ENCODE results near the gene NHLH2.

The NHLH2 gene

DNA sequence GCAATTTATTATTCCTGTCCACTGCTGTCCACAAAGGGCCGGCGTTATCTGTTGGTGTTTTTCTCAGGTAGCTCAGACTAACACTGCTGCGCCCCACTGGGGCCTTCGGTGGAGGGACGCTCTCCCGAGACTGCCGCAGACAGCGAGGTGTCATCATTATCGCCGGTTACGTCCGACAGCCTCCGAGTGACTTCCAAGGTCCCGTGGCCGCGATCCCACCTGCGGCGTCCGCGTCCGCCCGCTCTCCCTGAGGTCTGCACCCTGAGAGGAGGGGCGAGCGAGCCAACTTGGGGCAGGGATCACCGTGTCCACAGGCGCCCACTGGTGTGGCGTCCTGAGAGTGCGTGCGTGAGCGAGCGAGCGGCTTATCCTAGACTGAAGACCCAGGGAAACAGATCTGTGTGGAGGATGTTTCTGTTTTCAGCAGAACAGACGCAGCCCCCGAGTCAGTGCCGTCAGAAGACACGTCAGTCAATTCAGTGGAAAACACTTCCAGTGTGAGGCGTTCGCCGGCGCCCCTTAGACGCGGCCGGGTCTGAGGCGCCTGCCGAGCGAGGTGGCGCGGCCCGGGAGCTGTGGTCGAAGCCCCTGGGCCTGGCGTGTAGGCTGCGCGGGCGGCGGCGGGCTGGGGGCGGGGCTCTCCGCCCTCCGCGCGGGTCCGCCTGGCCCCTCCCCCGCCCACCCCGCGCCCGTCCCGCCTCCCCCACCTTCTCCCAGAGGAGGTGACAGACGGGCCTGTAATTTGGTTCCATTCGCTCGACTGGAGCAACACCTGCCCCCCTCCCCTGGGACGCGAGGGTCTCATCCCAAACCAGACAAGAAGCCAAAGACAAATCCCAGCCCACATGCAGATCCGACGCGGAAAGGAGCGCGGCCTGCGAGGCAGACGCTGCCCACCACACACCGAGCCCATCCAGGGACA lies 12.6 kb downstream of the NHLH2 start:
- DNase-seq (ENCODE audit: extremely low spot score), result no peak
- CTCF ChIA-PET, result interaction anchor here (1.0 kb wide), 1 partner anchor 21 kb away, joined by 4 read pairs; no protein-coding TSS in a partner anchor
- no peak for TF ChIP-seq ELF4 (IDR thresholded peaks at IDR 0.05)
- no peak for TF ChIP-seq SP1 (IDR thresholded peaks at IDR 0.05)
- TF ChIP-seq SUZ12 (IDR thresholded peaks at IDR 0.05), result no peak
- no peak for TF ChIP-seq LEF1 (IDR thresholded peaks at IDR 0.05; ENCODE audit: borderline replicate concordance)
- TF ChIP-seq CTBP1 (IDR thresholded peaks at IDR 0.05; ENCODE audit: borderline replicate concordance), result no peak
- TF ChIP-seq BHLHE40 (IDR thresholded peaks at IDR 0.05; ENCODE audit: borderline replicate concordance), result no peak
- TF ChIP-seq NFRKB (IDR thresholded peaks at IDR 0.05), result no peak
- TF ChIP-seq FOXM1 (IDR thresholded peaks at IDR 0.05; ENCODE audit: borderline replicate concordance), result no peak
- TF ChIP-seq FOXK2 (IDR thresholded peaks at IDR 0.05), result no peak
- TF ChIP-seq ARNT (IDR thresholded peaks at IDR 0.05), result no peak
- TF ChIP-seq L3MBTL2 (conservative IDR thresholded peaks at IDR 0.05), result no peak
- no peak for TF ChIP-seq PKNOX1 (IDR thresholded peaks at IDR 0.05)
- no peak for TF ChIP-seq FOXA1 (IDR thresholded peaks at IDR 0.05)
- TF ChIP-seq HDGF (IDR thresholded peaks at IDR 0.05; ENCODE audit: borderline replicate concordance), result no peak
- no peak for TF ChIP-seq TARDBP (IDR thresholded peaks at IDR 0.05)
- TF ChIP-seq ZNF384 (IDR thresholded peaks at IDR 0.05), result no peak
- POLR2A ChIA-PET, result interaction anchor here (1.1 to 1.5 kb wide), 2 partner anchors 9 to 11 kb away, joined by 3 to 4 read pairs; no protein-coding TSS in a partner anchor

GRCh38 chr1:115827452-115828044 lies 13.4 kb downstream of the NHLH2 start:
- ChIA-PET CTCF (interaction anchor here (1.0 to 1.5 kb wide), 2 partner anchors 20 to 22 kb away, joined by 3 to 4 read pairs; no protein-coding TSS in a partner anchor), POLR2A (interaction anchor here (1.1 kb wide), 1 partner anchor 9 kb away, joined by 3 read pairs; no protein-coding TSS in a partner anchor)
- DNase-seq (ENCODE audit: extremely low spot score), result no peak
- TF ChIP-seq FOXM1 (IDR thresholded peaks at IDR 0.05; ENCODE audit: borderline replicate concordance) (no peak), LEF1 (IDR thresholded peaks at IDR 0.05; ENCODE audit: borderline replicate concordance) (no peak), L3MBTL2 (conservative IDR thresholded peaks at IDR 0.05) (no peak), BHLHE40 (IDR thresholded peaks at IDR 0.05; ENCODE audit: borderline replicate concordance) (no peak), HDGF (IDR thresholded peaks at IDR 0.05; ENCODE audit: borderline replicate concordance) (no peak)

DNA sequence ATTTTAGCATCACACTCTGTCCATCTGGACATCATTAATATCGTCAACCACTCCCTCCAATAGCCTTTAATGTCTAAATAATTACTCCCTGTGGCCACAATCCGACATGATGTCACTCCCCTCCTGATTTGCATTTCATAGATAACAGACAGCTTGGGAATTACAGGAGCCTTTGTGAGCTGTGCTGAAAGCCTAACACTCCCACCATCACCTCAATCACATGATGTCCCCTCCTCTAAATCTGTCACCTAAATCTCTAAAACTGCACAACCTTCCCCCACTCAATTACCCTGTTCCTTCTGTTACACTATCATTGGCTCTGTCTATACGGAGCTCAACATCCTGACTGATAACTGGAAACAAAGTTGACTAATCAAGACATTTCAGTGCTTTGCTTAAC lies 14.3 kb downstream of the NHLH2 start:
- no peak for TF ChIP-seq HDGF (IDR thresholded peaks at IDR 0.05; ENCODE audit: borderline replicate concordance)
- TF ChIP-seq ARNT (IDR thresholded peaks at IDR 0.05), result no peak
- TF ChIP-seq PKNOX1 (IDR thresholded peaks at IDR 0.05), result peak; percentile 33; the same call in 1 of the 2 replicates
- ChIA-PET CTCF (interaction anchor here (0.8 to 1.7 kb wide), 4 partner anchors 15 to 21 kb away, joined by 3 to 7 read pairs (median 4); no protein-coding TSS in a partner anchor), POLR2A (no interaction called here)
- no peak for DNase-seq (ENCODE audit: extremely low spot score)

DNA sequence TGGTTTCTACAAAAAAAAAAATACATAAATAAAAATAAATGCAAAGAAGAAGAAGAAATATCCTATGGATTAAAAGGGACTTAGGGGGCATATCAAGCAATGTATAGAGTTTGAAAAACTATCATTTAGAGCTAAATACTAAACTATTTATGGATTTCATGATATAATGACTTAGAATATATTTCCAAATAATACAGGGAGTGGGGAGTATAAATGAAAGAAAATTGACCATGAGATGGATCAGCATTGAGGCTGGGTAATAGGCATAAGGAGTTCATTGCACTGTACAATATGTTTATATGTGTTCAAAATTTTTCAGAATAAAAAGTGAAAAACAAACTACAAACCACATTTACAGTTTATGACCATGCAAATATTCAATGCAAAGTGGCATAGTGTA lies 18.8 kb downstream of the NHLH2 start:
- DNase-seq (ENCODE audit: extremely low spot score), result no peak
- no peak for TF ChIP-seq FOXK2 (IDR thresholded peaks at IDR 0.05)
- TF ChIP-seq BHLHE40 (IDR thresholded peaks at IDR 0.05; ENCODE audit: borderline replicate concordance), result no peak
- ChIA-PET POLR2A (no interaction called here), CTCF (no interaction called here)

DNA sequence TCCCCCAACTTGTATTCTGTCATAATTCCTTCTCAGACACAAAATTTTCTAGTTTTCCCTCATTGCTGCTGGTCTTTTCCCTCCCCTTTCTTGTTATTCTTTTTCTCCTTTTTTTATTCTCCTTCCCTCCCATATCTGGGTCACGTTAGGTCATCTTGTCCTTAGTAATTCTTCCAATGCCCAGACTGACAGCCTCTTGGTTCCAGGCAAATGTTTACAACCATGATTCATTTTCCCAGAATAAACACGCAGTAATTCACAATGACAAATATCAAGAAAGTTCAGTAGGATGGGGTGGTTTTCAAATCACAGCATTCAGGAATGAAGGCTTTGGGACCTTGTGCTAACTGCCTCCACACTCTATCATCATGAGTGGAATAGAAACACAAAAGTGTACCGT lies 25.2 kb downstream of the NHLH2 start:
- no peak for DNase-seq (ENCODE audit: extremely low spot score)
- ChIA-PET POLR2A (no interaction called here), CTCF (no interaction called here)
- TF ChIP-seq NFRKB (IDR thresholded peaks at IDR 0.05) (no peak), ZNF384 (IDR thresholded peaks at IDR 0.05) (no peak), TARDBP (IDR thresholded peaks at IDR 0.05) (no peak), FOXA1 (IDR thresholded peaks at IDR 0.05) (no peak)

- CTCF ChIA-PET, result no interaction called here
- DNase-seq (ENCODE audit: extremely low spot score), result no peak
- TF ChIP-seq FOXA1 (IDR thresholded peaks at IDR 0.05) (no peak), TARDBP (IDR thresholded peaks at IDR 0.05) (no peak), ELF4 (IDR thresholded peaks at IDR 0.05) (no peak), HDGF (IDR thresholded peaks at IDR 0.05; ENCODE audit: borderline replicate concordance) (no peak), L3MBTL2 (conservative IDR thresholded peaks at IDR 0.05) (no peak), ZNF384 (IDR thresholded peaks at IDR 0.05) (no peak)
- POLR2A ChIA-PET, result no interaction called here
Measured at GRCh38 chr1:115814685-115815398, 26.1 kb downstream of the NHLH2 start.

GRCh38 chr1:115813727-115814126 lies 27.2 kb downstream of the NHLH2 start:
- no peak for DNase-seq (ENCODE audit: extremely low spot score)
- POLR2A ChIA-PET, result no interaction called here
- CTCF ChIA-PET, result no interaction called here
- no peak for TF ChIP-seq L3MBTL2 (conservative IDR thresholded peaks at IDR 0.05)
- TF ChIP-seq NFRKB (IDR thresholded peaks at IDR 0.05), result no peak
- no peak for TF ChIP-seq SUZ12 (IDR thresholded peaks at IDR 0.05)
- TF ChIP-seq LEF1 (IDR thresholded peaks at IDR 0.05; ENCODE audit: borderline replicate concordance), result no peak
- TF ChIP-seq ELF4 (IDR thresholded peaks at IDR 0.05), result no peak
- TF ChIP-seq BHLHE40 (IDR thresholded peaks at IDR 0.05; ENCODE audit: borderline replicate concordance), result no peak
- no peak for TF ChIP-seq ZNF384 (IDR thresholded peaks at IDR 0.05)
- no peak for TF ChIP-seq SP1 (IDR thresholded peaks at IDR 0.05)
